KMS-11 (cell line): ENCODE measurements around the gene TMOD2.

Experiments used
- H2AFZ ChIP-seq: fragments of 200-600 bp; sonication (generic); 2 replicates; pipeline ENCODE4 v1.6.1; 2016; ENCODE audit warnings: antibody characterized with exemption, mixed run types, low read depth
- H3K27ac ChIP-seq: fragments of 200-600 bp; sonication (generic); 2 replicates; pipeline ENCODE4 v1.6.1; 2016; ENCODE audit warnings: mild to moderate bottlenecking, mixed run types
- H3K27me3 ChIP-seq: fragments of 200-600 bp; sonication (generic); 2 replicates; pipeline ENCODE4 v1.6.1; 2017; ENCODE audit warnings: mild to moderate bottlenecking, low read depth, mixed run types, moderate library complexity; ENCODE audit not compliant: insufficient read depth
- H3K36me3 ChIP-seq: fragments of 200-600 bp; sonication (generic); 2 replicates; pipeline ENCODE4 v1.6.1; 2017; ENCODE audit warnings: mild to moderate bottlenecking, mixed run types; ENCODE audit not compliant: insufficient read depth
- H3K4me1 ChIP-seq: fragments of 200-600 bp; sonication (generic); 2 replicates; pipeline ENCODE4 v1.6.1; 2016; ENCODE audit warnings: mild to moderate bottlenecking, low read depth, mixed run types; ENCODE audit not compliant: poor library complexity, severe bottlenecking
- H3K4me2 ChIP-seq: fragments of 200-600 bp; sonication (generic); 2 replicates; pipeline ENCODE4 v1.7.0; 2016; ENCODE audit warnings: mild to moderate bottlenecking, mixed run types
- H3K4me3 ChIP-seq: fragments of 200-600 bp; sonication (generic); IDR thresholded peaks from 2 replicates; pipeline ENCODE4 v1.6.1; 2017; ENCODE audit warnings: low read depth, low read length, mixed read lengths; ENCODE audit not compliant: insufficient read depth
- H3K79me2 ChIP-seq: fragments of 200-600 bp; sonication (generic); 2 replicates; pipeline ENCODE4 v1.6.1; 2016; ENCODE audit warnings: low read depth, mixed run types; ENCODE audit not compliant: insufficient read depth
- H3K9ac ChIP-seq: fragments of 200-600 bp; sonication (generic); 2 replicates; pipeline ENCODE4 v1.6.1; 2016; ENCODE audit warnings: mild to moderate bottlenecking, mixed run types
- H4K20me1 ChIP-seq: fragments of 200-600 bp; sonication (generic); 2 replicates; pipeline ENCODE4 v1.6.1; 2016; ENCODE audit warnings: mild to moderate bottlenecking, mixed run types; ENCODE audit not compliant: insufficient read depth
- CTCF ChIP-seq: fragments of 200-600 bp; sonication (generic); conservative IDR thresholded peaks from 2 replicates; pipeline ENCODE4 v1.6.1; 2017; ENCODE audit warnings: low read depth, mild to moderate bottlenecking, antibody characterized with exemption, low read length, moderate library complexity, mixed read lengths

Gene TMOD2

GRCh38 chr15:51750186-51750585 is 1.2 kb upstream of the TMOD2 start:
- Histone ChIP-seq H3K4me2 (no peak overlapping the region), H3K4me3 (no peak overlapping the region), H4K20me1 (no peaks in the 10 kb centered on the region), H2AFZ (no peak overlapping the region), H3K27me3 (peaks cover 6% of the 10 kb centered on the region; the same call in 1 of the 2 replicates), H3K79me2 (no peaks in the 10 kb centered on the region), H3K36me3 (no peaks in the 10 kb centered on the region), H3K4me1 (peaks cover 12% of the 10 kb centered on the region), H3K9ac (no peak overlapping the region), H3K27ac (no peak overlapping the region)
- no peak for TF ChIP-seq CTCF

- Histone ChIP-seq H3K9ac (no peak overlapping the region), H3K27me3 (peaks cover 6% of the 10 kb centered on the region; the same call in 1 of the 2 replicates), H2AFZ (peak overlapping the region; percentile 87), H3K4me3 (no peak overlapping the region), H3K79me2 (no peaks in the 10 kb centered on the region), H4K20me1 (no peaks in the 10 kb centered on the region), H3K4me1 (peaks cover 12% of the 10 kb centered on the region), H3K36me3 (no peaks in the 10 kb centered on the region), H3K27ac (no peak overlapping the region), H3K4me2 (peak overlapping the region; percentile 81)
- TF ChIP-seq CTCF, result no peak
Observed at GRCh38 chr15:51751697-51752683, 593 bp downstream of the TMOD2 start.

- Histone ChIP-seq H3K27ac (no peak overlapping the region), H3K9ac (no peak overlapping the region)
Observed at GRCh38 chr15:51752888-51753287, 1.5 kb downstream of the TMOD2 start.

GRCh38 chr15:51754267-51754666 is 2.9 kb downstream of the TMOD2 start:
- Histone ChIP-seq H4K20me1 (no peaks in the 10 kb centered on the region), H3K9ac (no peak overlapping the region), H3K36me3 (no peaks in the 10 kb centered on the region), H3K4me3 (no peak overlapping the region), H3K79me2 (no peaks in the 10 kb centered on the region), H2AFZ (no peak overlapping the region), H3K4me1 (peaks cover 12% of the 10 kb centered on the region), H3K27me3 (peaks cover 6% of the 10 kb centered on the region; the same call in 1 of the 2 replicates), H3K27ac (no peak overlapping the region), H3K4me2 (no peak overlapping the region)
- no peak for TF ChIP-seq CTCF

More at GRCh38 chr15:51752888-51753287, 1.5 kb downstream of the TMOD2 start:
- Histone ChIP-seq H3K4me1 (peaks cover 12% of the 10 kb centered on the region), H3K4me3 (no peak overlapping the region), H3K36me3 (no peaks in the 10 kb centered on the region), H4K20me1 (no peaks in the 10 kb centered on the region), H3K79me2 (no peaks in the 10 kb centered on the region), H2AFZ (no peak overlapping the region), H3K27me3 (peaks cover 6% of the 10 kb centered on the region; the same call in 1 of the 2 replicates), H3K4me2 (peak overlapping the region; percentile 81; the same call in 1 of the 2 replicates)
- TF ChIP-seq CTCF, result no peak
